Inflammatory macrophage treated with lipopolysaccharide for 1 hour (primary cell): Measurements from ENCODE around the gene STKLD1.
"Not testable (repeated sequence)": the region's sequence is repeated elsewhere in the genome, so short reads cannot be mapped to it uniquely, and the experiment has no call there.

Source experiments
- DNase-seq, 2 donors: peaks; one replicate each; pipeline ENCODE4 v3.0.0-alpha.2; 2020 to 2022

The STKLD1 gene

DNA sequence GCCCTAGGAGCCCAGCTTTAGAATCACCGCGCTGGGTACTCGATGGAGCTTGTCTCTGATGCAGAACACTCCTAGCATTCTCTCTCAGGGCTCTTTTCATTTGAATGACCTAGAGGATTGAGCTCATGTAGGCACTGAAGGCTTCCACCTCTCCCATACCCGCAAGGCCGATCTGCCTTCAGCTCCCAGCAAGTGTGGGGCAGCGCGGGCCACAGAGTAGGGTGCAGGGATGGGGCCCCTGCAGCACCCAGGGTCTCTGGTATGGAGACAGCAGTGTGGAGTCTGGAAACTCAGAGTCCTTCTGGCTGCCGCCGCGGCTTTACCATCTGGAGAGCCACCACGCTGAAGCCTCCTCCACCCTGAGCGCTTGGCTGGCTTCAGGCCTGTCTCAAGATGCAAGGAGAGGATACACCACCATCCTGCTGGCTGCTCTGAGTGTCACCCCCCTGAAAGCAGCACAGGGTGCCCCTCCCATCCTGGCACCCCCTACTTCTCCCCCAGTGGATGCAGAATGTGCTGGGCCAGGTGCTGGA is 12.9 kb downstream of the STKLD1 start:
- no peak for DNase-seq

GRCh38 chr9:133389562-133389961 is 13.4 kb downstream of the STKLD1 start:
- DNase-seq = no peak

DNA sequence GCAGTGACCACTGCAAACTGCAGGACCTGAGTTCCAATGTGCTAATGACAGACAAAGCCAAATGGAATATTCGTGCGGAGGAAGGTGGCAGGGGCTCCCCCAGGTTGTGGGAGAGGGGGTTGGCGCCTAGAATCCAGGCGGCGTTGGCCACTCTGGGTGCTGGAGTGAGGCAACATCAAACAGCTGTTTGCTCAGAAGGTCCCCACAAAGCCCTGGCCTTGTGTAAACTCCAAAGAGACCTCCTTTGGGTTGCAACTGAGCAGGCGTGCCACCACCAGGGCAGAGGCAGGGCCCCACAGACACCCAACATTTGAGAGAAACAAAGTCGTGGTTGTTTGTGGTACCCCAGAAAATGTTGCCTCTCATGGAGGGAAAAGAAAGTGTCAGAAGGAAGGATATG is 14.5 kb downstream of the STKLD1 start:
- DNase-seq = no peak

GRCh38 chr9:133391449-133391848 is 15.3 kb downstream of the STKLD1 start:
- DNase-seq = not testable (repeated sequence)

- not testable (repeated sequence) for DNase-seq
Observed at GRCh38 chr9:133392308-133392707, 16.1 kb downstream of the STKLD1 start.

DNA sequence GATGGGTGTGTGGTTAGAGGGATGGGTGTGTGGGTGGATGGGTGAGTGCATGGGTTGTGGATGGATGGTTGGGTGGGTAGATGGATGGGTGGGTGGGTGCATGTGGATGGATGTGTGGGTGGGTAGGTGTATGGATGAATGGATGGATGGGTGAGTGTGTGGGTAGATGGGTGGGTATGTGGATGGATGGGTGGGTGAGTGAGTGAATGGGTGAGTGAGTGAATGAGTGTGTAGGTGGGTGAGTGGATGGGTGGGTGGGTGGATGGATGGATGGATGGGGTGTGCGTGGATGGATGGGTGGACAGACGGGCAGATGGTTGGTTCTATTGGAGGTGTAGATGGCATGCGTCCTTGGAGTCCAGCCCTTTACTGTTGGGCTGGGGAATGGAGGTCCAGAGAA is 17.2 kb downstream of the STKLD1 start:
- no peak for DNase-seq

- DNase-seq = no peak
Observed at GRCh38 chr9:133394687-133395271, 18.6 kb downstream of the STKLD1 start.

DNA sequence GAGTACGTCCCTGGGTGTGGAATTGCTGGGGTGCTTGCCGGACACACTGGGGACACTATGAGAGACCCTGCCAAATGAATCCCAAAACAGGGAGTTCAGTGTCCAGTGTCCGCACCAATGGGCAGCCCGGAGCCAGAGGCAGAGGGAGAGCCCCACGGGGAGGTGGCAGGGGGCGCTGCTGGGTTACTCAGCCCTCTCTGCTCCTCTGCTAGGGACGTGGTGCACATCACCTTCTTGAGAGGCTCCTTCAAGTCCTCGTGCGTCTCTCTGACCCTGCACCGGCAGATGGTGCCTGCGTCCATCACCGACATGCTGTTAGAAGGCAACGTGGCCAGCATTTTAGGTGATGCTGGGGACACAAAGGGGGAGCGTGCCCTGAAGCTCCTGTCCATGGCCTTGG is 20.8 kb downstream of the STKLD1 start:
- no peak for DNase-seq

DNA sequence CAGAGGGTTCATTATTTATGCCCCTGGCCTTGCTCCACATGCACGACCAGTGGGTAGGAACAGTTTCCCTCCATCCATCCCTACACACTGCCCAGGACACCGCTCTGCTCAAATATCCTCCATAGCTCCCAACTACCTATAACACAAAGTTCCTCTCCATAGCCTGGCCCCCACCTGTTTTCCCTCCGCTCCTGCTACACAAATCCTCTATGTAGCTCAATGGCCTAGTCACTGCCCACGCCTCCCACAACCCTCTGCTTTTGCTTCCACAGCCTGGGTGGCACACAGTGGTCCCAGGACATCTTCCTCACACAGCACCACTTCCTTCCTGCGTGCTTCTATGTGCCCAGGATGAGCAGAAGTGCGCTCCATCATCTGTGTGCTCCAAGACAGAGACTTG is 21.2 kb downstream of the STKLD1 start:
- DNase-seq = no peak

- no peak for DNase-seq
Observed at GRCh38 chr9:133397895-133398294, 21.7 kb downstream of the STKLD1 start.

DNA sequence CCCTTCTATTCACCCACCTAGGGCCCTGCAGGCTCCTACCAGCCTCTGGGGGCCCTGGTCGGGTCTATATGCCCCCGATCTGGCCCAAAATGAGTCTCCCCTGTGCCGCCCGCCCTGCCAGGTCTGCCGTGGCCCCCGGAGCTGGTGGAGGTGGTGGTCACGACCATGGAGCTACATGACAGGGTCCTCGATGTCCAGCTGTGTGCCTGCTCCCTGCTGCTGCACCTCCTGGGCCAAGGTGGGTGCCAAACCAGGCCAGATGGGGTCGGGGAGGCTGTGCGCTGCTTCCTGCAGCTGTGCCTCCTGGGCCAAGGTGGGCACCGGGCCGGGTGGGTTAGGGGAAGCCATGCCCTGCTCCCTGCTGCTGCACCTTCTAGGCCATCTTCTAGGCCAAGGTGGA is 24.1 kb downstream of the STKLD1 start:
- DNase-seq = no peak

DNA sequence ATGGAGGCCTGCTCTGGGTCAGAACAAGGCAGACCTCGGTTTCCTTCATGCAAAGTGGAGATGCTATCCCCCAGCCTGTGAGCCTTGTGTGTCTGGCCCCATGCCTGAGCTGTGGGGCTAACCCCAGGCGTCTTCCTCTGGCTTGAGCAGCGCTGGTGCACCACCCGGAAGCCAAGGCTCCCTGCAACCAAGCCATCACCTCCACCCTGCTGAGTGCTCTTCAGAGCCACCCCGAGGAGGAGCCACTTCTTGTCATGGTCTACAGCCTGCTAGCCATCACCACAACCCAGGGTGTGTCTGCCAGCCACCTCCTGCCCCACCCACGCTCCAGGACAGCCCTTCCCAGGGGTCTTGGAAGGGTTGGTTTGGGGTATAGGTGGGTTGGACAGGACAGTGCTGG is 25.4 kb downstream of the STKLD1 start:
- DNase-seq = no peak

DNA sequence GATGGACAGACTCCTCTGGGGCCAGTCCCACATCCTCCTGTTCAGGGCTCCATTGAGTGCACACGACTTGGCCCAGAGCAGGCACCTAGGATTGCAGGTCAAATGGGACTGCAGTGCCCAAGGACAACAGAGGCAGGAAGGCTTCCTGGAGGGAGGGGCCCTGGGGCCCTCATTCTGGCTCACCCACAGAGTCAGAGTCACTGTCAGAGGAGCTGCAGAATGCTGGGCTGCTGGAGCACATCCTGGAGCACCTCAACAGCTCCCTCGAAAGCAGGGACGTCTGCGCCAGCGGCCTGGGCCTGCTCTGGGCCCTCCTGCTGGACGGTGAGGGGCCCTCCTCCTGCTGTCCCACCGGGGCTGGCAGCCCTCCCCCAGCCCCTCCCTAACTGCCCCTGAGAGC is 26.5 kb downstream of the STKLD1 start:
- DNase-seq = no peak

- peak in 1 of 2 donors; percentile 11 for DNase-seq
Observed at GRCh38 chr9:133403766-133404453, 27.7 kb downstream of the STKLD1 start.

DNA sequence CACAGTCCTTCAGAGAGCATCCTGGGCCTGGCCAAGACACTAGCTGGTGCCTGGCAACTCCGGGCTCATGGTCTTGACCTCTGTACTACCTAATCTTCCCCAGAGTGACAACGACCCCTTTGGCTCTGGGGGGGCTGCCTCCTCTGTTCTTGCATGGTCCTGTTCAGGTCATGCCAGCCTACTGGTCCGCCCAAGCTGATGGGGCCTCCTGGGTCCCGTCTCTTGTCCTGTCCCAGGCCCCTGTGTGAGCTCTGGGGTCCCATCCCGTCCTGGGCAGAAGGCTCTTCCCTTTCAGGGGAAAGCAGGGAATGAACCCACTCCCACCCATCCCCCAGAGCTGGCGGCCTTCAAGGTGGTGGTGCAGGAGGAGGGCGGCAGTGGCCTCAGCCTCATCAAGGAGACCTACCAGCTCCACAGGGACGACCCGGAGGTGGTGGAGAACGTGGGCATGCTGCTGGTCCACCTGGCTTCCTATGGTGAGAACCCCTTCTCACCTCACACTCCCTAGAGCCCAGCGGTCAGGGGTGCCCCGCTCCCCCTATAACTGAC is 28.4 kb downstream of the STKLD1 start:
- DNase-seq = no peak

- DNase-seq = no peak
Observed at GRCh38 chr9:133405508-133406438, 29.6 kb downstream of the STKLD1 start.

GRCh38 chr9:133406480-133407307 is 30.5 kb downstream of the STKLD1 start:
- DNase-seq = peak; percentile 70 to 86

GRCh38 chr9:133408042-133408441 is 31.9 kb downstream of the STKLD1 start:
- DNase-seq = no peak

DNA sequence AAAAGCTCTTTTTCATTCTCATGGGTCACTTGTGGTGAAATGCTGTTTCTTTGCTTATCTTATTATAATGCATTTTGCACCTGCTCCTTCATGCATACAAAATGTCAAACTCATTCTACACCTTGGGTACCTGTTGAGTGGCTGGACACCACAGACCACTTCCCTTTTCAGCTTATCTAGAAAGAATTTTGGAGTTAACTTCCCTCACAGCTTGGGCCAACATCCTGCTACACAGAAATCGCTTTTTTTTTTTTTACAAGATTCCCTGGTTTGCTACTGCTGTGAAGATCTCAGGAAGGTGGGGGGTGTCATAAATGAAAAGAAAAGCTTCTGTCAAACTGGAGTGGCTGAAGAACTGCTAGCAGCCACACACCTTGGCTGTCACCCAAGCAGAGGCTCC is 39.0 kb downstream of the STKLD1 start:
- DNase-seq = no peak

DNA sequence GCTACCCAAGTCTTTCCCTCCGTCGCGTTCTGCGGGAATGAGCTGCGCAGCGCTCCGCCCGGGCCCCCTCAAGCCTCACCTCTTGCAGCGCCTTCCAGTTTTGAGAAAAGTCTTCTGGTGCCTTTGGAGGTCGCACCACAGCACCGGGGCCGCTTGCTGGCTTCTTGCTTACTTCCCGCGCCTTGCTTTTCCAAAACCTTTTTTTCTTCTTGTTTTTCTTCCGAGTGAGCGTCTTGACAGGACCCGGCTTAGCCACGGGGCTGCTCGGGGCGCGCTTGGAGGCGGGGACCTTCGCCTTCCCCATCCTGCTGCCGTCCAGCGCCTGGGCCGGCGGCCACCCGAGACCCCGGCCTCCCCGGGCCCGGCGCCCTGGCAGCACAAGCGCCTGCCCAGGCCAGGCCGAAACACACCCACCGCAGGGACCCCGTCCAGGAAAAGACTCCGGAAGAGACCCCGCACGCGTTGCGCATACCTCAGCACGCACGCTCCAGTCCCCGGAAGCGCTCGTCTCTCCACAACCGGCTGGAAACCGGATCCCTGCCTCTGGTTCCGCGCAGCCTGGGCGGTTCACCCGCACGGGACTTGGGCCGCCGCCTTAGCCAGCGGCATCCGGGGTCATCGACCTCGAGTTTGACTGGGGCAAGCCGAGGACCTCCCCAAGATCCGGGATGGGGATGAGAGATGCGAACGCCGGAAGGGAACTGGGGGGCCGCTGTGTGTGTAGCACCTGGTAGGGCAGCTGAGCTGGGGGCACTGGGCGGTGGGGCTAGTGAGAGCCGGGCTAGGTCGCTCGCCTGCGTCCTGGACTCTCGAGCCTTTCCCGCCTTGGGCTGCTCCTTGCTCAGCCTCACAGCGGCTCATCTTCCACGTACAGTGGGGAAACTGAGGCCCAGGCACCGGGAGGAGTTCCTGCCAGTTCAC is 41.6 kb downstream of the STKLD1 start, which contains the start of gene REXO4:
REXO4 (minus strand) TSS at position 470 of the 921 bp plus-strand sequence; CDS start at position 304, 166 bp downstream.
- peak; percentile 71 to 87 for DNase-seq

- no peak for DNase-seq
Observed at GRCh38 chr9:133419005-133419404, 42.8 kb downstream of the STKLD1 start.
